ENCODE results near the gene PLXND1. TPM values are rescaled to one million over a fixed set of nuclear protein-coding genes. Genes with fewer than 3 reads are reported as not detected.

PLXND1 gene
- total RNA-seq, 1 donor from 2014 or later = 3.1 TPM

DNA sequence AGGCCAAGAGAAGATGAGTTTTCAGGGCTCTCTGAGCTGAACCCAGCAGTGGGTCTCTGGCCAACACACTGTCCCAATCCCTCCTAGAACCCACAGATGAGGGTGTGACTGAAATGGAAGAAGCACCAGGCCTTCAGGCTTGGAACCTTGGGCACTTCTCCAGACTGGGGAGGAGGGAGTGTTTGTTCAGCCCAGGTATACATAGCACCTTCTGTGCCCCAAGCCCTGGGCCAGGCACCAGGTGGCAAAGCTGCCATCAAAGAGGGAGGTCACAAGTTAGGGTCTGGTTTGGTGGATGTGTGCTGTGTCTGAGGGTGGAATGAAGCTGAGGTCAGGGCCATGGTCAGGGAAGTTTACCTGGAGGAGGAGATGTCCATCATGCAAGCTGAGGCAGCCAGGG, 93.9 kb downstream of the PLXND1 start:
- no peaks in the 10 kb centered on the region for H3K9me3 Mint-ChIP-seq
- H3K4me3 Mint-ChIP-seq = no peak overlapping the region
- DNase-seq = no peak
- intact Hi-C loops (cut with micrococcal nuclease) = no loop called here
- CTCF ChIA-PET = no interaction called here
- TF ChIP-seq CTCF (IDR thresholded peaks at IDR 0.05) = no peak
- POLR2A ChIA-PET = no interaction called here
- no peak for ATAC-seq (ENCODE audit: low read depth)
- peaks cover 16% of the 10 kb centered on the region for H3K36me3 Mint-ChIP-seq (ENCODE audit: low read depth)
- no peaks in the 10 kb centered on the region for H3K27me3 Mint-ChIP-seq
- no peak overlapping the region for H3K27ac Mint-ChIP-seq
- H3K4me1 Mint-ChIP-seq = no peaks in the 10 kb centered on the region

- Mint-ChIP-seq H3K36me3 (ENCODE audit: low read depth) (peaks cover 17% of the 10 kb centered on the region), H3K9me3 (no peaks in the 10 kb centered on the region), H3K27me3 (no peaks in the 10 kb centered on the region), H3K27ac (no peak overlapping the region), H3K4me1 (no peaks in the 10 kb centered on the region), H3K4me3 (no peak overlapping the region)
- intact Hi-C loops (cut with micrococcal nuclease) = no loop called here
- DNase-seq = no peak
- CTCF ChIA-PET = interaction anchor here (0.6 kb wide), 1 partner anchor 119 kb away, joined by 3 read pairs; no protein-coding TSS in a partner anchor
- no peak for ATAC-seq (ENCODE audit: low read depth)
- TF ChIP-seq CTCF (IDR thresholded peaks at IDR 0.05) = no peak
- POLR2A ChIA-PET = no interaction called here
These were observed 99.2 kb downstream of the PLXND1 start for GRCh38 chr3:129507181-129507831.

DNA sequence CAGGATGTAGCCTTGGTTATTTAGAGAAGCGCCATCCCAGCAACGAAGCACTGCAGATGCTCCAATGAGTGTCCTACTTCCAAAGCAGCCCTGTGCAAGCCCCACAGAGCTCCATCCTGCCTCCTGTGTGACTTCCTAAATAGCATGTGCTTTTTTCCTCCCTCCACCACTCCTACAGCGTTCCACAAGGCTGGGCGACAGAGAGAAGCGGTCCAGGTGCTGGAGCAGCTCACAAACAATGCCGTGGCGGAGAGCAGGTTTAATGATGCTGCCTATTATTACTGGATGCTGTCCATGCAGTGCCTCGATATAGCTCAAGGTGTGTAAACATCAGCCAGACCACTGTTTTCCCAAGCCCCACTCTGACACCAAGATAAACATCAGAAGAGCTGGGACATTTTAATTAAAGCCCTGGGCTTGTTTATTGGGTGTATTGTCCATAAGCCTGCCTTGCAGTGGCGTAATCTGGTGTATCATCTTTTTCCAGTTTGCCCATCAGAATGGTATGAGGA, 100.2 kb downstream of the PLXND1 start:
- ChIA-PET CTCF (no interaction called here), POLR2A (no interaction called here)
- H3K27me3 Mint-ChIP-seq = no peaks in the 10 kb centered on the region
- H3K4me3 Mint-ChIP-seq = no peak overlapping the region
- H3K36me3 Mint-ChIP-seq (ENCODE audit: low read depth) = peaks cover 14% of the 10 kb centered on the region
- ATAC-seq (ENCODE audit: low read depth) (no peak), DNase-seq (no peak)
- H3K4me1 Mint-ChIP-seq = no peaks in the 10 kb centered on the region
- intact Hi-C loops (cut with micrococcal nuclease) = no loop called here
- no peak overlapping the region for H3K27ac Mint-ChIP-seq
- no peaks in the 10 kb centered on the region for H3K9me3 Mint-ChIP-seq
- no peak for TF ChIP-seq CTCF (IDR thresholded peaks at IDR 0.05)

DNA sequence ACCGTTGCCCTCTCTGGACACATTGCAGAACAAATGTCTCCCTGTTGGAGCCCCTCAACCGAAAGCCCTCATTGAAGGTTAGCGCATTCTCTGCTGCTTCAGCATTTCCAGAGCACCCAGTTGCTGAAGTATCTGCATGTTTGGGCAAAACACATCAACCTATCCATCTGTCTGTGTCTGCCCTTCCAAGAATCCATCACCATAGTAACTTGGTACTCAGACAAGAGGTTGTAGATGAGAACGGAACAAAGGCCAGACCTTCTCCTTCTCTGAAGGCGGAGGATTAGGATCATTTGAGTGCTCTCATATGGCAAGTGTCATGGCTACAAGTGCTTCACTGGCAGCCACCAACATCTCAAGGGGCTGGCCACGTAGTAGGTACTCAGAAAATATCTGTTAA, 101.1 kb downstream of the PLXND1 start:
- CTCF ChIA-PET = no interaction called here
- H3K27me3 Mint-ChIP-seq = no peaks in the 10 kb centered on the region
- H3K36me3 Mint-ChIP-seq (ENCODE audit: low read depth) = peaks cover 19% of the 10 kb centered on the region
- H3K4me3 Mint-ChIP-seq = no peak overlapping the region
- DNase-seq (no peak), ATAC-seq (ENCODE audit: low read depth) (no peak)
- POLR2A ChIA-PET = no interaction called here
- intact Hi-C loops (cut with micrococcal nuclease) = no loop called here
- no peak for TF ChIP-seq CTCF (IDR thresholded peaks at IDR 0.05)
- H3K27ac Mint-ChIP-seq = no peak overlapping the region
- no peaks in the 10 kb centered on the region for H3K9me3 Mint-ChIP-seq
- no peaks in the 10 kb centered on the region for H3K4me1 Mint-ChIP-seq

Other genes starting within 250 kb of the PLXND1 start
- gene EFCAB12, start 178.0 kb downstream of the PLXND1 start, total RNA-seq = 1.8 and 2.1 TPM in 2 replicates
- 86.3 and 98.7 TPM in 2 replicates for gene MBD4, start 166.7 kb downstream of the PLXND1 start, total RNA-seq
- 18.7 and 19.2 TPM in 2 replicates for gene IFT122, start 166.5 kb downstream of the PLXND1 start, total RNA-seq
- not detected in 2 replicates for gene RHO, start 78.0 kb downstream of the PLXND1 start, total RNA-seq
- gene H1-8, start 63.5 kb downstream of the PLXND1 start, total RNA-seq = not detected in 2 replicates